GM06990 (cell line): ENCODE results near the gene LMOD1.

Source experiments
- DNase-seq: peaks from one replicate; pipeline ENCODE4 v3.0.0-alpha.2; 2011; ENCODE audit not compliant: insufficient read length; ENCODE audit errors: extremely low read depth
- H3K27me3 ChIP-seq: replicated peaks from 2 replicates; pipeline ENCODE4 v1.6.0; 2011; ENCODE audit warnings: low read length; ENCODE audit not compliant: control insufficient read depth, insufficient read depth
- H3K36me3 ChIP-seq: 2 replicates; pipeline ENCODE4 v1.5.1; 2011; ENCODE audit warnings: low read length; ENCODE audit not compliant: control insufficient read depth, insufficient read depth
- H3K4me3 ChIP-seq: replicated peaks from 2 replicates; pipeline ENCODE4 v1.5.1; 2011; ENCODE audit warnings: low read depth, mild to moderate bottlenecking, control low read depth, low read length
- CTCF ChIP-seq: IDR thresholded peaks from 2 replicates; pipeline ENCODE4 v1.5.1; 2011; ENCODE audit warnings: low read length, control low read depth, mild to moderate bottlenecking, inconsistent platforms; ENCODE audit not compliant: insufficient read depth, poor library complexity, severe bottlenecking

Gene LMOD1

GRCh38 chr1:201939574-201939973 lies 6.8 kb downstream of the LMOD1 start:
- no peaks in the 10 kb centered on the region for H3K36me3 ChIP-seq
- DNase-seq: no peak
- H3K27me3 ChIP-seq: no peaks in the 10 kb centered on the region; the same call in 1 of the 2 replicates
- no peak for TF ChIP-seq CTCF
- no peak overlapping the region for H3K4me3 ChIP-seq

DNA sequence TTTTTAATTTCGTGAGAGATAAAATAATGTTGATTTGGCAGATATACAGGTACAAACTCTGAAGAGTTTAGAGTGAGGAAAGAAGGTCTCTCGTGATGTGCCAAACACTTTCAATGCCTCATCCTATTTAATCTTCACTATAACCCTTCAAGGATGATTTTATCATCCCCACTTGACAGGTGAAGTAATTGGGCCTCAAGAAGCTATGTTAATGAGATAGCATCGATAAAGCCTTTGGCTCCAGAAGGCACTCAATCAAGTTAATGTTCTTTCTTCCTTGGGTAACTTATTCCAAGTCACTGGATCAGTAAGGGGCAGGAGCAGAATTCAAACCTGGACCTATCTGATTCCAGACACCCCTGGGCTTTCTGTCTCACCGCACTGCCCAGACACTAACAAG lies 7.2 kb downstream of the LMOD1 start:
- no peak for DNase-seq
- TF ChIP-seq CTCF: no peak
- Histone ChIP-seq H3K4me3 (no peak overlapping the region), H3K36me3 (no peaks in the 10 kb centered on the region), H3K27me3 (no peaks in the 10 kb centered on the region; the same call in none of the 2 replicates)

DNA sequence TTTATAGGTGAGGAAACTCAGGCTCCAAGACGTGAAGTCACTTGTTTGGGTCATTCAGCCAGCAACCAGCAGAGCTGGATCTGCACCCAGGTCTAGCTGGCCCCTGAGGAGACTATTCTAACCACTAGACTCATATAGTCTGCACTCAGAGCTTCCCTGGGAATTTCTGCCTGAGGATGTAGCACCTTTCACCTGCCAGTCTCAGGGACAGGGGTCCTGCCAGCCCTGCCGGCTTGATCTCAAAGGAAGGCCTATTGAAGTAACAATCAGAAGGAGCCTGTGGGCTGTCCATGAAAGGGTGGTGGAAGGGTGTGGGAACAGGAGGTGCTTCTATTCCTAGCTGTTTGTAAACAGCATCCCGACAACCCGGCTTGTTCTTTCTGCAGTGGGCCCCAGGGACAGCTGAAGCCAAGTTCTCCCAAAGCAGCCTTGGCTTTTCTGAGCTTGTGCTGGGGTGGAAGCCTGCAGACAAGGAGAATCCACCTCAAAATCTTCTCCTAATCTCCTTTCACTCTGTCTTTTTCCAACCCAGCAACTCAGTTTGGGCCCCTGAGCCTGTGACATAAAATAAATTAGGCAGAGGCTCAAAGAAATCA lies 7.8 kb downstream of the LMOD1 start:
- no peaks in the 10 kb centered on the region; the same call in 1 of the 2 replicates for H3K27me3 ChIP-seq
- no peak overlapping the region for H3K4me3 ChIP-seq
- H3K36me3 ChIP-seq: no peaks in the 10 kb centered on the region
- TF ChIP-seq CTCF: no peak
- no peak for DNase-seq

GRCh38 chr1:201937624-201938213 lies 8.6 kb downstream of the LMOD1 start:
- DNase-seq: no peak
- no peaks in the 10 kb centered on the region for H3K36me3 ChIP-seq
- no peak for TF ChIP-seq CTCF
- no peak overlapping the region for H3K4me3 ChIP-seq
- H3K27me3 ChIP-seq: no peaks in the 10 kb centered on the region; the same call in 1 of the 2 replicates

GRCh38 chr1:201933840-201934430 lies 12.4 kb downstream of the LMOD1 start:
- no peak for TF ChIP-seq CTCF
- no peak overlapping the region for H3K4me3 ChIP-seq
- no peaks in the 10 kb centered on the region for H3K36me3 ChIP-seq
- no peaks in the 10 kb centered on the region; the same call in 1 of the 2 replicates for H3K27me3 ChIP-seq
- DNase-seq: no peak
